Right lobe of liver (tissue), 4 donors: ENCODE measurements around the gene CCDC183.
A peak's percentile ranks its signal among the peaks of the same experiment; 100 is the strongest.

Experiments
- CTCF ChIP-seq, 4 donors: fragments of 200-600 bp in 3 of 4; fragments of 450-650 bp in 1 of 4; IDR thresholded peaks; one replicate each; pipeline versions ENCODE4 v1.5.1 to v1.8.0; 2016 to 2022; ENCODE audit warnings: antibody characterized with exemption in 4 of 4, mild to moderate bottlenecking in 2 of 4
- POLR2A ChIP-seq: fragments of 450-650 bp; IDR thresholded peaks from one replicate; pipeline ENCODE4 v1.6.1; 2017; ENCODE audit warnings: antibody characterized with exemption, mild to moderate bottlenecking
- donor health status: DM: no; HTN: no; CAD: no.
- donor health status: DM: no; HTN: no; CAD: no.
- donor health status: DM: no; HTN: yes; CAD: no.

GRCh38 chr9:136784249-136784996, 11.7 kb upstream of the CCDC183 start:
- TF ChIP-seq POLR2A: no peak
- peak; percentile 31 to 46 (median 44) for TF ChIP-seq CTCF (IDR thresholded peaks at IDR 0.05)
